HCT116 (cell line): ENCODE results near the gene ATF6B.

ENCODE experiments used
- CTCF ChIP-seq, 3 experiments: fragments of 200-600 bp in 1 of 3; sonication (generic) in 1 of 3; IDR thresholded peaks in 2 of 3; conservative IDR thresholded peaks in 1 of 3; 2 replicates each; pipeline ENCODE4 v1.5.1; 2012 to 2017; ENCODE audit warnings: low read depth in 2 of 3, low read length in 2 of 3, antibody characterized with exemption in 1 of 3, borderline replicate concordance in 1 of 3, control low read depth in 1 of 3, mild to moderate bottlenecking in 1 of 3, mixed read lengths in 1 of 3, mixed run types in 1 of 3, moderate library complexity in 1 of 3; ENCODE audit not compliant: insufficient read depth in 1 of 3
- EGR1 ChIP-seq: IDR thresholded peaks from 2 replicates; pipeline ENCODE4 v1.6.1; 2012; ENCODE audit warnings: low read depth
- POLR2A ChIP-seq: IDR thresholded peaks from 2 replicates; pipeline ENCODE4 v1.7.0; 2011; ENCODE audit warnings: borderline replicate concordance; ENCODE audit not compliant: insufficient read depth, insufficient read length; ENCODE audit errors: extremely low read depth
- POLR2AphosphoS5 ChIP-seq: IDR thresholded peaks from 2 replicates; pipeline ENCODE4 v1.6.1; 2011; ENCODE audit warnings: mild to moderate bottlenecking, low read depth, low read length, moderate library complexity
- ZFX ChIP-seq: fragments of 450-650 bp; IDR thresholded peaks from 2 replicates; pipeline ENCODE4 v1.6.1; 2017
- TF ChIP-seq, protein P1 (sequence below): IDR thresholded peaks from 2 replicates; pipeline ENCODE4 v1.6.1; 2012; ENCODE audit warnings: low read depth

GRCh38 chr6:32102255-32102654 is 25.8 kb downstream of the ATF6B start:
- no peak for TF ChIP-seq ZFX
- TF ChIP-seq CTCF (IDR thresholded peaks at IDR 0.05 in 2 of 3, conservative IDR thresholded peaks at IDR 0.05 in 1 of 3; ENCODE audit: borderline replicate concordance in 1 of 3, insufficient read depth in 1 of 3, low read depth in 2 of 3, low read length in 2 of 3) = no peak
- TF ChIP-seq POLR2A = no peak
- TF ChIP-seq POLR2AphosphoS5 = no peak
- no peak for TF ChIP-seq EGR1
- TF ChIP-seq, protein P1, sequence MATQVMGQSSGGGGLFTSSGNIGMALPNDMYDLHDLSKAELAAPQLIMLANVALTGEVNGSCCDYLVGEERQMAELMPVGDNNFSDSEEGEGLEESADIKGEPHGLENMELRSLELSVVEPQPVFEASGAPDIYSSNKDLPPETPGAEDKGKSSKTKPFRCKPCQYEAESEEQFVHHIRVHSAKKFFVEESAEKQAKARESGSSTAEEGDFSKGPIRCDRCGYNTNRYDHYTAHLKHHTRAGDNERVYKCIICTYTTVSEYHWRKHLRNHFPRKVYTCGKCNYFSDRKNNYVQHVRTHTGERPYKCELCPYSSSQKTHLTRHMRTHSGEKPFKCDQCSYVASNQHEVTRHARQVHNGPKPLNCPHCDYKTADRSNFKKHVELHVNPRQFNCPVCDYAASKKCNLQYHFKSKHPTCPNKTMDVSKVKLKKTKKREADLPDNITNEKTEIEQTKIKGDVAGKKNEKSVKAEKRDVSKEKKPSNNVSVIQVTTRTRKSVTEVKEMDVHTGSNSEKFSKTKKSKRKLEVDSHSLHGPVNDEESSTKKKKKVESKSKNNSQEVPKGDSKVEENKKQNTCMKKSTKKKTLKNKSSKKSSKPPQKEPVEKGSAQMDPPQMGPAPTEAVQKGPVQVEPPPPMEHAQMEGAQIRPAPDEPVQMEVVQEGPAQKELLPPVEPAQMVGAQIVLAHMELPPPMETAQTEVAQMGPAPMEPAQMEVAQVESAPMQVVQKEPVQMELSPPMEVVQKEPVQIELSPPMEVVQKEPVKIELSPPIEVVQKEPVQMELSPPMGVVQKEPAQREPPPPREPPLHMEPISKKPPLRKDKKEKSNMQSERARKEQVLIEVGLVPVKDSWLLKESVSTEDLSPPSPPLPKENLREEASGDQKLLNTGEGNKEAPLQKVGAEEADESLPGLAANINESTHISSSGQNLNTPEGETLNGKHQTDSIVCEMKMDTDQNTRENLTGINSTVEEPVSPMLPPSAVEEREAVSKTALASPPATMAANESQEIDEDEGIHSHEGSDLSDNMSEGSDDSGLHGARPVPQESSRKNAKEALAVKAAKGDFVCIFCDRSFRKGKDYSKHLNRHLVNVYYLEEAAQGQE = no peak
